NT2/D1 (cell line): ENCODE measurements around the gene ELL2.

ENCODE experiments used
- DNase-seq: peaks from one replicate; pipeline ENCODE4 v3.0.0-alpha.2; 2011; ENCODE audit warnings: low read depth, low spot score
- H3K27me3 ChIP-seq: 2 replicates; pipeline ENCODE4 v1.6.0; 2011; ENCODE audit warnings: mild to moderate bottlenecking; ENCODE audit not compliant: insufficient read length, insufficient read depth
- H3K36me3 ChIP-seq: 2 replicates; pipeline ENCODE4 v1.6.1; 2011; ENCODE audit warnings: mild to moderate bottlenecking, low read length, mixed read lengths; ENCODE audit not compliant: insufficient read depth, insufficient read length
- H3K4me1 ChIP-seq: 2 replicates; pipeline ENCODE4 v1.5.1; 2011; ENCODE audit not compliant: insufficient read depth, insufficient read length
- H3K4me3 ChIP-seq: 2 replicates; pipeline ENCODE4 v1.5.1; 2011; ENCODE audit warnings: low read depth; ENCODE audit not compliant: insufficient read length
- H3K9ac ChIP-seq: 2 replicates; pipeline ENCODE4 v1.6.0; 2011; ENCODE audit warnings: low read depth; ENCODE audit not compliant: insufficient read length
- H3K9me3 ChIP-seq: 2 replicates; pipeline ENCODE4 v1.5.1; 2011; ENCODE audit warnings: mild to moderate bottlenecking, low read length; ENCODE audit not compliant: insufficient read depth
- SUZ12 ChIP-seq: IDR thresholded peaks from 2 replicates; pipeline ENCODE4 v1.6.1; 2011; ENCODE audit not compliant: insufficient read length, insufficient read depth; ENCODE audit errors: extremely low read depth
- YY1 ChIP-seq: IDR thresholded peaks from 2 replicates; pipeline ENCODE4 v1.6.1; 2011; ENCODE audit not compliant: insufficient read length, insufficient read depth
- ZNF274 ChIP-seq: IDR thresholded peaks from 2 replicates; pipeline ENCODE4 v1.6.1; 2011; ENCODE audit warnings: mild to moderate bottlenecking, low read depth, low read length

The ELL2 gene

GRCh38 chr5:95884017-95884325 lies 77.7 kb downstream of the ELL2 start:
- Histone ChIP-seq H3K9me3 (no peaks in the 10 kb centered on the region), H3K4me1 (no peaks in the 10 kb centered on the region), H3K9ac (no peak overlapping the region), H3K4me3 (no peak overlapping the region), H3K36me3 (no peaks in the 10 kb centered on the region), H3K27me3 (no peaks in the 10 kb centered on the region)
- DNase-seq, result no peak
- TF ChIP-seq ZNF274, result no peak
- no peak for TF ChIP-seq YY1
- TF ChIP-seq SUZ12, result no peak

- Histone ChIP-seq H3K4me1 (no peaks in the 10 kb centered on the region), H3K36me3 (no peaks in the 10 kb centered on the region), H3K27me3 (no peaks in the 10 kb centered on the region), H3K9me3 (no peaks in the 10 kb centered on the region), H3K9ac (no peak overlapping the region), H3K4me3 (no peak overlapping the region)
- no peak for TF ChIP-seq SUZ12
- TF ChIP-seq YY1, result no peak
- TF ChIP-seq ZNF274, result no peak
- DNase-seq, result no peak
These were observed 78.2 kb downstream of the ELL2 start for GRCh38 chr5:95883185-95884016.

- H3K9ac ChIP-seq, result no peak overlapping the region
- H3K9me3 ChIP-seq, result no peaks in the 10 kb centered on the region
- no peaks in the 10 kb centered on the region for H3K27me3 ChIP-seq
- DNase-seq, result no peak
- no peak overlapping the region for H3K4me3 ChIP-seq
- no peak for TF ChIP-seq SUZ12
- no peak for TF ChIP-seq YY1
- H3K36me3 ChIP-seq, result no peaks in the 10 kb centered on the region
- H3K4me1 ChIP-seq, result no peaks in the 10 kb centered on the region
These were observed 79.8 kb downstream of the ELL2 start for GRCh38 chr5:95881833-95882232.

- no peaks in the 10 kb centered on the region for H3K9me3 ChIP-seq
- no peak overlapping the region for H3K4me3 ChIP-seq
- no peaks in the 10 kb centered on the region for H3K27me3 ChIP-seq
- no peak for DNase-seq
- H3K4me1 ChIP-seq, result no peaks in the 10 kb centered on the region
- TF ChIP-seq YY1 (no peak), SUZ12 (no peak), ZNF274 (no peak)
- H3K36me3 ChIP-seq, result no peaks in the 10 kb centered on the region
- H3K9ac ChIP-seq, result no peak overlapping the region
These were observed 81.3 kb downstream of the ELL2 start for GRCh38 chr5:95880081-95880926.

GRCh38 chr5:95879661-95880060 lies 82.0 kb downstream of the ELL2 start:
- DNase-seq, result no peak
- H3K27me3 ChIP-seq, result no peaks in the 10 kb centered on the region
- H3K4me1 ChIP-seq, result no peaks in the 10 kb centered on the region
- H3K4me3 ChIP-seq, result no peak overlapping the region
- TF ChIP-seq SUZ12, result no peak
- H3K36me3 ChIP-seq, result no peaks in the 10 kb centered on the region
- H3K9me3 ChIP-seq, result no peaks in the 10 kb centered on the region
- H3K9ac ChIP-seq, result no peak overlapping the region

- DNase-seq, result no peak
- no peaks in the 10 kb centered on the region for H3K9me3 ChIP-seq
- no peak overlapping the region for H3K4me3 ChIP-seq
- TF ChIP-seq YY1 (no peak), ZNF274 (no peak), SUZ12 (no peak)
- no peak overlapping the region for H3K9ac ChIP-seq
- H3K36me3 ChIP-seq, result no peaks in the 10 kb centered on the region
- H3K4me1 ChIP-seq, result no peaks in the 10 kb centered on the region
- no peaks in the 10 kb centered on the region for H3K27me3 ChIP-seq
These were observed 83.0 kb downstream of the ELL2 start for GRCh38 chr5:95878417-95879323.

- Histone ChIP-seq H3K9me3 (no peaks in the 10 kb centered on the region), H3K27me3 (no peaks in the 10 kb centered on the region), H3K4me3 (no peak overlapping the region), H3K9ac (no peak overlapping the region), H3K4me1 (no peaks in the 10 kb centered on the region), H3K36me3 (no peaks in the 10 kb centered on the region)
- no peak for TF ChIP-seq ZNF274
- DNase-seq, result no peak
These were observed 84.9 kb downstream of the ELL2 start for GRCh38 chr5:95876782-95877181.
